ENCODE results near the gene SSBP3. TPM values are rescaled to one million over a fixed set of nuclear protein-coding genes. Genes with fewer than 3 reads are reported as not detected.
"Not testable (repeated sequence)": the region's sequence is repeated elsewhere in the genome, so short reads cannot be mapped to it uniquely, and the experiment has no call there.

SSBP3 gene
- total RNA-seq, 1 experiment from 2014 or later = 26.5 TPM

GRCh38 chr1:54237586-54237985, 168.6 kb downstream of the SSBP3 start:
- Histone ChIP-seq H2AFZ (no peak overlapping the region), H3K4me1 (replicated peaks; ENCODE audit: insufficient read depth) (no peaks in the 10 kb centered on the region), H3K27ac (no peak overlapping the region), H3K36me3 (ENCODE audit: low read depth) (no peaks in the 10 kb centered on the region), H3K27me3 (ENCODE audit: insufficient read depth, low read depth) (no peaks in the 10 kb centered on the region), H3F3A (ENCODE audit: insufficient read depth, low read depth) (peaks cover 4% of the 10 kb centered on the region; the same call in 1 of the 2 replicates), H4K20me1 (ENCODE audit: insufficient read depth) (no peaks in the 10 kb centered on the region), H3K4me2 (no peak overlapping the region), H3K9me2 (ENCODE audit: insufficient read depth) (no peaks in the 10 kb centered on the region), H3K4me3 (no peak overlapping the region), H3K79me2 (ENCODE audit: low read depth) (no peaks in the 10 kb centered on the region), H3K9me3 (ENCODE audit: insufficient read depth, low read depth) (no peaks in the 10 kb centered on the region)
- ChIA-PET POLR2A (ENCODE audit: unreplicated experiment) (no interaction called here), CTCF (no interaction called here)
- intact Hi-C loops (cut with micrococcal nuclease; ENCODE audit: unreplicated experiment) = no loop called here
- BruUV-seq (replicated peaks) = no TSS peak
- DNase-seq = no peak
- TF ChIP-seq CTCF (conservative IDR thresholded peaks at IDR 0.05) (no peak), EZH2 (IDR thresholded peaks at IDR 0.05; ENCODE audit: low read depth) (no peak)

- no peak overlapping the region for H3K4me3 ChIP-seq
- intact Hi-C loops (cut with micrococcal nuclease; ENCODE audit: unreplicated experiment) = no loop called here
- H3K36me3 ChIP-seq (ENCODE audit: low read depth) = no peaks in the 10 kb centered on the region
- no peaks in the 10 kb centered on the region for H3K79me2 ChIP-seq (ENCODE audit: low read depth)
- H3K4me2 ChIP-seq = no peak overlapping the region
- POLR2A ChIA-PET (ENCODE audit: unreplicated experiment) = no interaction called here
- no peaks in the 10 kb centered on the region for H3K4me1 ChIP-seq (replicated peaks; ENCODE audit: insufficient read depth)
- no peaks in the 10 kb centered on the region for H3K9me2 ChIP-seq (ENCODE audit: insufficient read depth)
- no peak overlapping the region for H2AFZ ChIP-seq
- no peaks in the 10 kb centered on the region for H3K9me3 ChIP-seq (ENCODE audit: insufficient read depth, low read depth)
- CTCF ChIA-PET = no interaction called here
- DNase-seq = no peak
- no peak overlapping the region for H3K27ac ChIP-seq
- H3F3A ChIP-seq (ENCODE audit: insufficient read depth, low read depth) = peaks cover 4% of the 10 kb centered on the region; the same call in 1 of the 2 replicates
- no peaks in the 10 kb centered on the region for H4K20me1 ChIP-seq (ENCODE audit: insufficient read depth)
- H3K27me3 ChIP-seq (ENCODE audit: insufficient read depth, low read depth) = no peaks in the 10 kb centered on the region
- no TSS peak for BruUV-seq (replicated peaks)
- TF ChIP-seq CTCF (conservative IDR thresholded peaks at IDR 0.05) (no peak), EZH2 (IDR thresholded peaks at IDR 0.05; ENCODE audit: low read depth) (no peak)
Measured at GRCh38 chr1:54234284-54234683, 171.9 kb downstream of the SSBP3 start.

- H2AFZ ChIP-seq; H3K36me3 ChIP-seq (ENCODE audit: low read depth); H3K79me2 ChIP-seq (ENCODE audit: low read depth); DNase-seq; H3K9me2 ChIP-seq (ENCODE audit: insufficient read depth); POLR2A ChIA-PET (ENCODE audit: unreplicated experiment); H4K20me1 ChIP-seq (ENCODE audit: insufficient read depth); H3K4me2 ChIP-seq; CTCF ChIA-PET; BruUV-seq (replicated peaks); H3F3A ChIP-seq (ENCODE audit: insufficient read depth, low read depth); H3K27ac ChIP-seq; H3K9me3 ChIP-seq (ENCODE audit: insufficient read depth, low read depth); H3K27me3 ChIP-seq (ENCODE audit: insufficient read depth, low read depth); H3K4me1 ChIP-seq (replicated peaks; ENCODE audit: insufficient read depth); intact Hi-C loops (cut with micrococcal nuclease; ENCODE audit: unreplicated experiment); H3K4me3 ChIP-seq: not testable (repeated sequence)
Measured at GRCh38 chr1:54233196-54233595, 173.0 kb downstream of the SSBP3 start.
